D341Med (cell line): ENCODE results near the gene FILIP1L.
A peak's percentile ranks its signal among the peaks of the same experiment; 100 is the strongest.
"Not testable (repeated sequence)": the region's sequence is repeated elsewhere in the genome, so short reads cannot be mapped to it uniquely, and the experiment has no call there.

Source experiments
- DNase-seq: peaks from one replicate; pipeline ENCODE4 v3.0.0; 2012; ENCODE audit warnings: low spot score

Gene FILIP1L

DNA sequence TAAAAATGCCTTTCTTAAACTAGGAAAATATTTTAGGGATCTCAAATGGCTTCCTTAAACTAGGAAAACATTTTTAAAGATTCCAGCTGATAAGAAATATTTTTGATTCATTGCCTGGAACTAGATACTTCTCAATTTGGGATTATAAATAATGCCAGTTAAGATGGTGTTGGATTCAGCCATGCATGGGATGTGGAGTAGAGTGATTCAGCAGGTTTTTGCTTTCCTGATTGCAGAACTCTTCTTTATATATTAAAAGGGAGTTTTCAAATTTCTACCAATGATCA lies 15.6 kb downstream of the FILIP1L start:
- DNase-seq = no peak

DNA sequence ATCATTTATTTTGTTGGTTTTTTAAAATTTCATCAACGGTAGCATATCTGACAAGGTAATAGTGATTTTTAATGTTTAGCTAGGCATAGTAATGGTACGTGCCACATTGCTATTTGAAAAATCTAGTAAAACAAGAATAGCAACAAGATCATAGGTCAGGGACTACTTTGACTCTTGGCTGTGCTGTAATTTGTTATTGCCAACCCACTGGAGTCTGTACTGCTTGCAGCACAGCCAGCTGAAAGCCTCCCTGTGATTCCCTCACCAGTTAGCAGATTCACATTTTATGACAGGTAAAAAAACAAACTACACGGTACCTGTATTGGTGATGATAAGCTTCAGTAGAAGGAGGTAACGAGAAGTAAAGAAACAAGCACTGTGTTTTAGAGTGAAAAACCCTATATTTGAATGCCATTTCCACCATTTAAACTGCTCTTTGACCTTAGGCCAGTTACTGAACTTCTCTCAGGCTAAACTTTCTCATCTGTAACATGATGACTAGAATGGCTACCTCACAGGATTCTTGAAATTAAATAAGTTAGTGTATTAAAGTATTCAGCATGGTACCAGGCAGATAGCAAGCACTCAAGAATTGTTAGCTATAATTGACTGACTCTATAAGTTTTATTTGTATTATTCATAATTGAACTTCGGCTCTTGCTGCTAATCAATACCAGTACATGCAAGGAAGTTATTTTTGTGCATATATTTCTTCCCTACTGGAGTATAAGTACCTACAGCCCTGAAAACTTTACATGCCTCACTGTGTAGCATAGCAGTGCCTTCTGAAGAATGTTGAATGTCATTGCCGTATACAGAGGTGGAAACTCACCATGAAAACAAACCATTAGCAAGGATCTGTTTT lies 16.1 kb downstream of the FILIP1L start:
- no peak for DNase-seq

DNA sequence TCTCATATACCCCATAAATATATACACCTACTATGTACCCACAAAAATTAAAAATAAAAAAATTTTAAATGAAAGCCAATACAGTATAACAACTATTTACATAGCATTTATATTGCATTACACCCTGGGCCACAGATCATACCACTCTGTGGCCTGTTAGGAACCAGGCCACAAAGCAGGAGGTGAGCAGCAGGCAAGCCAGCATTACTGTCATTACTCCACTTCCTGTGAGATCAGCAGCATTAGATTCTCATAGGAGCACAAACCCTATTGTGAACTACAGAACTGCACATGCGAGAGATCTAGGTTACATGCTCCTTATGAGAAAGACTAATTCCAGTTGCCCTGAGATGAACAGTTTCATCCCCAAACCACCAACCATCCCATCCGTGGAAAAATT lies 17.4 kb downstream of the FILIP1L start:
- no peak for DNase-seq

DNA sequence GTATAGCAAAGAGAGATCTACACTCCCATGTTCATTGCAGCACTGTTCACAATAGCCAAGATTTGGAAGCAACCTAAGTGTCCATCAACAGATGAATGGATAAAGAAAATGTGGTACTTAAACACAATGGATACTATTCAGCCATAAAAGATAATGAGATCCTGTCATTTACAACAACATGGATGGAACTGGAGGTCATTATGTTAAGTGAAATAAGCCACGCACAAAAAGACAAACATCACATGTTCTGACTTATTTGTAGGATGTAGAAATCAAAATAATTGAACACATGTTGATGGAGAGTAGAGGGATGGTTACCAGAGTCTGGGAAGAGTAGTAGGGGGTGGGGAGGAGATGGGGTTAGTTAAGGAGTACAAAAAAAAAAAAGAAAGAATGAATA lies 18.0 kb downstream of the FILIP1L start:
- not testable (repeated sequence) for DNase-seq

GRCh38 chr3:100093831-100094230 lies 20.5 kb downstream of the FILIP1L start:
- DNase-seq = no peak

- DNase-seq = no peak
Measured at GRCh38 chr3:100090669-100091005, 23.7 kb downstream of the FILIP1L start.

DNA sequence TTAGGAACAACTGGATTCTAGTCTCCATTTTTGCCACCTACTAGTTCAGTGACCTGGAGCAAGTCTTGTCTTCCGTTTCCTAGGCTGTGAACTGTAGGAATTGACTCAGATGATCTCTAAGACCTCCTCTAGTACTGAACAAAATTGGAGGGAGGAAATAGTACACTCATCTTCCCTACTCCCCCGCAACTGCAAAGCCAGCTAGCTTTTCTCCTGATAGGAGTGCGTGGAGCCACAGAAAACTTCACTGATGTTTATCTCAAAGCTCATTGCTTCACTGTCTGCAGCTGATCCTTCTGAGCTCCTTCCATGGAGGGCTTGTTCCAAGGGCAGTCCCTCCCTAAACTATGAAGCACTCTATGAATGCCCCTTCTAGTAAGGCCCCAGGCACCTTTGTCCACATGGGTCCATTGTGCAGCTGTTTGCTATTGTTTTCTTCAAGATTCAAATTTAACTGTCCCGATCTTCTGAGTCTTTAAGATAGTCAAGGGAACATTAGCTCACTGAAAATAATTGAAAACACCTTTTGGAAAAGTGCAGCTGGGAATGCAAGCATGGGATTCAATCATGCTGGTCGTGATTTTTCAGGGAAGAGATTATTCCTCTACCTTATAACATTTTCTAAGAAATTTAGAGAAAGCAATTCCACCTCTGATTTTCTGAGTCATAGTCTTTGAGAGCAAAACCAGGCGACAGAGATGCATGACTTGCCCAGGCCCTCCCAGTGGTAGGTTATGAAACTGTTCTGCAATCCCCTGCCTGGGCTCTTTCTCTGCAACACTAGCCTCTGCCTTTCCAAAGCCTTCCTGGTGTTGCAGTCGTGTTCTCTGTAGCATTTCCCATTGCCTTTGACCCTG lies 24.3 kb downstream of the FILIP1L start:
- peak; percentile 34 for DNase-seq

GRCh38 chr3:100088735-100089368 lies 25.4 kb downstream of the FILIP1L start:
- DNase-seq = no peak

GRCh38 chr3:100087198-100087597 lies 27.1 kb downstream of the FILIP1L start:
- DNase-seq = no peak

DNA sequence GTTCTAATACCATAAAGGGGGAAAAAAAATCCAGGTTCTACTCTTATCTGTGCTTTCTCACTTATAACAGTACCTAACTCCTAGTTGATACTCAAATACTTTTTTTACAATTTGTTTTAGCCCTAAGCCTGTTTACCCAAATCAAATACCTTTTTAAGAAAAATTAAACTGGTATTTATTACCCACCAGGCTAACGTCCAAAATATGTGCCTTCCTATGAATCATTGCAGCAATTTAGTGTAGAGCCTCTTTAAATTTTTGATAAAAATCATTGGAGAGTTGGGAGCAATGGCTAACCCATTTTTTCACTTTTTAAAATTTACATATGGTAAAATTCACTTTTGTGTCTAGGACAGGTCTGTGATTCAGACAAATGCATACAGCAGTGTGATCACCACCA lies 27.9 kb downstream of the FILIP1L start:
- DNase-seq = no peak

DNA sequence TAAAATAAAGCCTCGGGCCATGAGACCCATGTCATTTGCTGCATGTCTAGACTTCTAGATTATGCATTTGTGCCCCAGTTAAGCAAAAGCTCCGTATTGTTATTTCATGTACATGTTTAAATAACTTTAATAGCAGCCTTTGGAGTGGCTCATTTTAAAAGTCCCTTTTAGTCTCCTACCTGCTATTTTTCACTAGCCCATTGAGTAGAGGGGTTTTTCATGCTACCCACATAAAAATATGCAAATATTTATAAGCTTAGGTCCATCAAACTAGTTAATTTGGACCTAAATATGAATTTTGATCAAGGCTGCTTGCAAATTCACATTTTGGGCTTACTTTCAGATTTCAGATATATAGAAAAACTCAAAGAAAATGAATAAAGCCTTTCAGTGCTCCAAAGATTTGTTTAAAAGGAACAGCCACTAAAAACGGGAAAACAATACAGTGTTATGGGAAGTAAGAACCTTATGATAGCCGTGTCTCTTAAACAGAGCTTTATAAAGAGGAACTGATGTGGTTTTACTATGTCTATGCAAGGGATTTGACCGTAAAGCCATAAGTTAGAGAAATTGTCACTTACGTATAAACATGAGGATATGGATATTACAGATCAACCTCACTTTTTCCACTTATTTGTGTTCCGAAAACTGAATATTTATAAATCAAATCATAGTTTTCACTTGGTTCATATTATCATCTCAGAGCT lies 30.0 kb downstream of the FILIP1L start:
- no peak for DNase-seq

- no peak for DNase-seq
Measured at GRCh38 chr3:100083209-100083608, 31.1 kb downstream of the FILIP1L start.

- DNase-seq = no peak
Measured at GRCh38 chr3:100082714-100083113, 31.6 kb downstream of the FILIP1L start.

DNA sequence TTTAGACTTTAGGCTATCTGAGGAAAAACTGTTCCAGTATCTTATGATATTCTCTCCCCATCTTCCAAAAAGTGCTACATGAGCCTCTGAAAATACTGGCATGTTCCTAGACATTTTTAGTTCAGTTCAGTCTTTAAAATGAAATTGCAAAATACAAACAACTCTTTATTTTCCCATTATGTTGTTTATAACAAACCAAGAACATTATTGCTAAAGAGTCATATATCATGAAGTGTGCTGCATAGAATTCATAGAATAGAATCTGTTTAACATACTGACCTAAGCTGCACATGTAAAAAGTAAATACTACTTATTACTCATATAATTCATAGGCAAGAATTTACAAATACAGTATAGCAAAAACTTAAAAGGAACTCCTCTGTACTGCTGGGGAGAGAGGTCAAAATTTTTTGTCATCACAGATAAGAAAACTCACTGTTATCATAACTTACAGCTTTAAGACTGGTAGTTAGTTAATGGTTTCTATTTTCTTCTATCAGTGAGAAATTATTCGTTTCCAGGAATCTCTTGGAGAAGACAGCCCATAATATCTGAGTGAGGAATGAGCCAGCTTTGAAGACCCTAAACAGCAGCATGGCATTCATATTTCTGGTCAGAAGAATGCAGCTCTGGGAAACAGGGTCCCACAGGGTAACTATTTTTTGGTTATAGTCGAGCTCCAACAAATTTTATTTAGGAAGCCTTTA lies 32.2 kb downstream of the FILIP1L start:
- no peak for DNase-seq

DNA sequence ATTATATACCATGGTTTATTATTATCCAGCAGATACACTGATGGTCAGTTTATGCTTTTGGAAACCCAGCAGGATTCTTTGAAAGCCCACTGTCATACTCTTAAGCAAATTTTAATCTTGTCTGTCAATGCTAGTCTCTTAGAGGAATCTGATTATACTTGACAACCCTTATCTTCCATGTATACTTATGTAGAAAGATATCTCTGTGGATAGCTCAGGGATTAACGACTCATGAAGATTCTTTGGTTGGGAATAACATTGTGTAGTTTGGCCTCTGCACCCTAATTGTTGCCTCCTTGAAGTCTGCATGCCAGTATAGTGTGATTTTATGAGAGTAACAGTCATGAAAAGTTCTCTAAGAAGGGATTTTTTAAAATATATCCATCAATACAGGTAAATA lies 33.0 kb downstream of the FILIP1L start:
- no peak for DNase-seq

DNA sequence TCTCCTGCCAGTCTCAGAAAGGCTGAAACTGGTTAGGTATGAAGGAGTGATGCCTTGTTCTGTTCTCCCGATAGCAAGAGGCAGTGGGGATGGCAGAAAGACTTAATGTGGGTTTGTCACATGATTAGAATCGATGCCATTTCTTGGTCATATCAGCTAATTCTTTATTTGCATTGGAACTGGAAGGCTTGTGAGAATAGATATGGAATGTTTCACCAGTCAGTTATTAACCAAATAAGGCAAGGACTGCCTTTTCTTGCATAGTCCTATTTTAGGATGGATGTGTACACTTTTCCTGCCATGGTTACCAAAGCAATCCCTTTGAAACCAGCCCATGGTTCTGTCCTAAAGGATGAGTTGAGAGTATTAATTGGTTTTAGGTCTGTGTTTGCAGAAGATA lies 33.7 kb downstream of the FILIP1L start:
- no peak for DNase-seq

GRCh38 chr3:100079328-100079727 lies 35.0 kb downstream of the FILIP1L start:
- DNase-seq = no peak

DNA sequence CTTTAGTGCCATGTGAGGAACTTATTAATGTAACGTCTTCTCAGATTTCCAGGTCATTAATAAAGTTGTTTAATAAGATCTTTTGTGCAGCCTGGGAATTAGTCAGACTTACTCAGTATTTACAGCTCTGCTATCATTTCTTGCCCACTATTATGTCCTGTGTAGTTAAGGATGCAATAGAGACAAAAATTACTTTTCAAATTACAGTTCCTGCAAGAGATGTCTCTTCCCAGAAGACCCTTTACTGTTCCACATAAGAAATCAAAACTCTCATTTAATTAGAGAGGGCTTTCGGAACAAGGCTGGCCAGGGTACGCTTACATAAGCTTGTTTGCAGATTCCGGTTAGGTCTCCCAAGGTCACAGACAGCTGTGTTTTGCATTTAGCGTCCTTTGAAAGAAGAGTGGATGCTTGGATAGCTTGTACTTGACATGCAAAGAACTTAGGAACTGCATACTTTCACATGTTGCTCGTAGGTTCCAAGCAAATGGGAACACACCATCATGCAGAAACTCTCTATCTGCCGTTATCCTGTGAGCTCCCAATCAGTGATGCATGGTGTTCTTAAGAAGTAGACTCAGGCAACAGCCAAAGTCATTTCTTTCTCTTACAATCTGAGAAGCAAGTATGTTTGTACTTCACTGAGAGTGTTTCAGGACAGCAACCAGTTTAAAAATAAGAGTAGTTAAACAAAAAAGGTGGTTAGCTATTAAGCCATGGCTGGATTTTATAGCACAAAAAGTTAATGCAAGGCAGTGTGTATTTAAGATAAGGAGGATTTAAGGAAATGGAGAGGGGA lies 37.4 kb downstream of the FILIP1L start:
- no peak for DNase-seq

DNA sequence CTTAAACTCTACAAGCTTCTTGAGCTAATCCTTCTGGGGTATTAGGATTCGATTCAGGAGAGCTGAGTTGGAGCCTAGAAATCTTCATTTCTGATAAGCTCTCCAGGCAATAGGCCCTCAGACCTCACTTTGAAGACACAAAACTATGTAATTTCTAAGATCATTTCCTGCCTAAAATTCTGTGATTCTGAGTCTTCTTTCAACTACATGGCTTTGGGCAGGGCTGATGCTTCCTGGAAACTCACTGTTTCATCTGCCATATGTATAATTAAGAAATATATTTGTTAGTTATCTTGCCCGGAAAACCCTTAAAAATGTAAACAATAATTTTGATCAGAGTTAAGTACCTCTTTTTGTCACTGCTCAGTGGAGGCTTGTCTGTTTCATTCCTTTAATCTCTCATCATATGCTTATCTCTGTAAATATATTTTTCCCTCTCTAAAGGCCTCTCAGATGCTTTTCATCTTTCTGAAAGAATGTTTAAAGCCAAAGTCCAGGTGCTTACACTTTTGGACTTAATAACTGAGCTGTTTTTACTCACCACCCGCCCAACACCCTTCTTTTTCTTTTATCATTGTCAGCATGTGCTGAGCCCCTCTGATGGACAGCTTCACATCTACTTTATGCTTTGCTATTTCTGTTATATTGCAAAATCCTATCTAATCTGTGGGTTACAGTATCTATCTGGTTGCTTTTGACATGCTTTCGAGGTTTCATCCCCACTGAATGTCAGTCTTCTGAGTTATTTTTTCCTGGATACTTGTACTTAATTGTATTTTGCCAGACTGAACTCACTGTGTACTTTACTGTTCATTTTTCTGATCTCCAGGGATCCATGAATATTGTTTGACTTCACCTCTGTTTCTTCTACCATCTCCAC lies 38.2 kb downstream of the FILIP1L start:
- no peak for DNase-seq

GRCh38 chr3:100075196-100075595 lies 39.1 kb downstream of the FILIP1L start:
- no peak for DNase-seq
